SU-DHL-6 (cell line): ENCODE results near the gene MRPS33.
A peak's percentile ranks its signal among the peaks of the same experiment; 100 is the strongest.

Experiments used
- H2AFZ ChIP-seq: fragments of 200-600 bp; sonication (generic); 2 replicates; pipeline ENCODE4 v1.6.1; 2014; ENCODE audit warnings: low read depth, mild to moderate bottlenecking, moderate library complexity, mixed read lengths, antibody characterized with exemption, low read length; ENCODE audit not compliant: severe bottlenecking
- H3F3A ChIP-seq: fragments of 200-600 bp; shearing (Covaris generic); 2 replicates; pipeline ENCODE4 v1.6.0; 2016; ENCODE audit warnings: antibody characterized with exemption, mild to moderate bottlenecking; ENCODE audit not compliant: insufficient read depth
- H3K27ac ChIP-seq: fragments of 200-600 bp; sonication (generic); 2 replicates; pipeline ENCODE4 v1.5.1; 2016; ENCODE audit warnings: low read depth, mild to moderate bottlenecking, low read length, moderate library complexity, mixed read lengths
- H3K27me3 ChIP-seq: fragments of 200-600 bp; sonication (generic), shearing (Covaris generic); 2 replicates; pipeline ENCODE4 v1.6.0; 2014; ENCODE audit warnings: mild to moderate bottlenecking, low read length
- H3K36me3 ChIP-seq: fragments of 200-600 bp; sonication (generic); 2 replicates; pipeline ENCODE4 v1.6.1; 2014; ENCODE audit warnings: mild to moderate bottlenecking, low read length, mixed read lengths
- H3K4me2 ChIP-seq: fragments of 300-600, 200-600 bp; shearing (Covaris generic), sonication (generic); 2 replicates; pipeline ENCODE4 v1.6.0; 2014; ENCODE audit warnings: low read length, low read depth, mild to moderate bottlenecking; ENCODE audit not compliant: poor library complexity, severe bottlenecking
- H3K4me3 ChIP-seq: fragments of 200-600 bp; sonication (generic); 2 replicates; pipeline ENCODE4 v1.5.1; 2014; ENCODE audit warnings: antibody characterized with exemption, low read length, mild to moderate bottlenecking, mixed read lengths; ENCODE audit not compliant: insufficient read depth, poor library complexity, severe bottlenecking
- H3K79me2 ChIP-seq: fragments of 200-600 bp; sonication (generic); 2 replicates; pipeline ENCODE4 v1.6.1; 2014; ENCODE audit warnings: mild to moderate bottlenecking, low read length, moderate library complexity; ENCODE audit not compliant: insufficient read depth
- H3K9ac ChIP-seq: fragments of 200-600 bp; sonication (generic); 2 replicates; pipeline ENCODE4 v1.7.0; 2014; ENCODE audit warnings: mild to moderate bottlenecking, low read length
- H3K9me2 ChIP-seq: fragments of 200-600 bp; sonication (generic); replicated peaks from 2 replicates; pipeline ENCODE4 v1.6.1; 2014; ENCODE audit warnings: low read length; ENCODE audit not compliant: insufficient read depth
- H3K9me3 ChIP-seq: fragments of 200-600 bp; sonication (generic); 2 replicates; pipeline ENCODE4 v1.6.1; 2014; ENCODE audit warnings: low read length, mixed read lengths; ENCODE audit not compliant: insufficient read depth
- H4K20me1 ChIP-seq: fragments of 200-600 bp; sonication (generic); 2 replicates; pipeline ENCODE4 v1.6.1; 2014; ENCODE audit warnings: low read depth, mild to moderate bottlenecking, antibody characterized with exemption, low read length, moderate library complexity, mixed read lengths
- EZH2phosphoT487 ChIP-seq: fragments of 200-600 bp; sonication (generic), shearing (Covaris generic); conservative IDR thresholded peaks from 2 replicates; pipeline ENCODE4 v1.6.1; 2018; ENCODE audit warnings: mild to moderate bottlenecking, antibody characterized with exemption, low read length, moderate library complexity, mixed read lengths
- TF ChIP-seq, protein P1 (sequence below): fragments of 200-600 bp; sonication (generic); IDR thresholded peaks from one replicate; pipeline ENCODE4 v1.5.1; 2017; ENCODE audit warnings: antibody characterized with exemption, mild to moderate bottlenecking, low read length, moderate library complexity; ENCODE audit not compliant: insufficient read depth, poor library complexity, severe bottlenecking

Gene MRPS33

DNA sequence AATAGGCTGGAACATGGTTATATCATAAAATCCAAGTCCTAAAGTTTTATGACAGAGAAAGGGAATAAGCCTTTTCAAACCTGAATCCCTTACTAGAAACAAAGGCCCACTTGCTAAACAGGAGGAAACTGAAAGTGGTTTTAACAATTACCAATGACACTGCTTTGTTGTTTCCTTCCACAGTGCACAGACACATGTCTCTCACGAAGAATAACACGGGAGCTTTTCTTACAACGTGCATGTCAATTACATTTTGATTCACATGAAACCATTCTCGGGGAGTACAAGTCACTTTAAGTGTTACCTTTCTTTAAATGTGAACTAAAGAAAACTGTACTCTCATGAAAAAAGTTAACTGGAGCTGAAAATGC is 1.4 kb downstream of the MRPS33 start:
- Histone ChIP-seq H3K9me2 (no peaks in the 10 kb centered on the region), H3K27ac (no peak overlapping the region), H2AFZ (no peak overlapping the region), H3K79me2 (peaks cover 26% of the 10 kb centered on the region), H3K36me3 (0 out of 2 replicates have a peak, but pooled peaks cover 5% of the 10 kb centered on the region), H3K4me2 (peak overlapping the region; percentile 89), H3F3A (peaks cover 4% of the 10 kb centered on the region; the same call in 1 of the 2 replicates), H3K9me3 (no peaks in the 10 kb centered on the region), H4K20me1 (no peaks in the 10 kb centered on the region), H3K27me3 (no peaks in the 10 kb centered on the region), H3K9ac (peak overlapping the region; percentile 74), H3K4me3 (peak overlapping the region; percentile 97)
- TF ChIP-seq EZH2phosphoT487, result no peak
- TF ChIP-seq, protein P1, sequence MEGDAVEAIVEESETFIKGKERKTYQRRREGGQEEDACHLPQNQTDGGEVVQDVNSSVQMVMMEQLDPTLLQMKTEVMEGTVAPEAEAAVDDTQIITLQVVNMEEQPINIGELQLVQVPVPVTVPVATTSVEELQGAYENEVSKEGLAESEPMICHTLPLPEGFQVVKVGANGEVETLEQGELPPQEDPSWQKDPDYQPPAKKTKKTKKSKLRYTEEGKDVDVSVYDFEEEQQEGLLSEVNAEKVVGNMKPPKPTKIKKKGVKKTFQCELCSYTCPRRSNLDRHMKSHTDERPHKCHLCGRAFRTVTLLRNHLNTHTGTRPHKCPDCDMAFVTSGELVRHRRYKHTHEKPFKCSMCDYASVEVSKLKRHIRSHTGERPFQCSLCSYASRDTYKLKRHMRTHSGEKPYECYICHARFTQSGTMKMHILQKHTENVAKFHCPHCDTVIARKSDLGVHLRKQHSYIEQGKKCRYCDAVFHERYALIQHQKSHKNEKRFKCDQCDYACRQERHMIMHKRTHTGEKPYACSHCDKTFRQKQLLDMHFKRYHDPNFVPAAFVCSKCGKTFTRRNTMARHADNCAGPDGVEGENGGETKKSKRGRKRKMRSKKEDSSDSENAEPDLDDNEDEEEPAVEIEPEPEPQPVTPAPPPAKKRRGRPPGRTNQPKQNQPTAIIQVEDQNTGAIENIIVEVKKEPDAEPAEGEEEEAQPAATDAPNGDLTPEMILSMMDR, result no peak

- H3K9ac ChIP-seq, result no peak overlapping the region
- TF ChIP-seq, protein P1, result no peak
- TF ChIP-seq EZH2phosphoT487, result no peak
- H3K27me3 ChIP-seq, result no peaks in the 10 kb centered on the region
- H3K9me3 ChIP-seq, result no peaks in the 10 kb centered on the region
- H3K27ac ChIP-seq, result no peak overlapping the region
- 0 out of 2 replicates have a peak, but pooled peaks cover 6% of the 10 kb centered on the region for H3K36me3 ChIP-seq
- H3K9me2 ChIP-seq, result no peaks in the 10 kb centered on the region
- peaks cover 4% of the 10 kb centered on the region; the same call in 1 of the 2 replicates for H3F3A ChIP-seq
- H3K4me2 ChIP-seq, result peak overlapping the region; percentile 89
- H4K20me1 ChIP-seq, result no peaks in the 10 kb centered on the region
- H2AFZ ChIP-seq, result no peak overlapping the region
- H3K79me2 ChIP-seq, result peaks cover 26% of the 10 kb centered on the region
- no peak overlapping the region for H3K4me3 ChIP-seq
These were observed 1.9 kb downstream of the MRPS33 start for GRCh38 chr7:141012696-141013344.

DNA sequence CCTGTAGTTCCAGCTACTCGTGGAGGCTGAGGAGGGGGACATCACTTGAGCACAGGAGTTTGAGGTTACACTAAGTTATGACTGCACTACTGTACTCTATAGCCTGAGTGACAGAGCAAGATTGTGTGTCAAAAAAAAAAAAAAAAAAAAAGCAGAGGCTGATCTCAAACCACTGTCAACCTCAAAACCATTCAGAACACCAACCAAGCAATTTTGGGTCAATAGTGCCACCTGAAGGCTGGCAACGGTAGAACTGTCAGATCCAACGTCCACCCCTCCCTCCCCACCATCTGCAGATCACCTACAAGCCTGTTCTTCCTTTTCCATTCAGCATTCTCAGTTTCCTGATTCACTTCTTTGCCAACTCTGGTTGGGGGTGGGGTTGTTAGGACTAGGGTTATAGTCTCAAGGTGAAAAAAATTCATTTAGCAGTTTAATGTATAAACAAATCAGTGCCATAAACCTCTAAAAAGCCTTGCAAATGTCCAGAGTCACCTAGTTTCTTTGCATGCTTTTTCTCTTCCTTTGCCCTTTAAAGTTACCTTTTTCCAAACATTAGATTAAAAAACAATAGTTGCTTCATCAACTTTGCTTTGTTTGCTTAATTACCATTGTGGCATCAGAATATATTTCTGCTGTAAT is 2.6 kb downstream of the MRPS33 start:
- no peak overlapping the region for H3K4me2 ChIP-seq
- no peaks in the 10 kb centered on the region for H3K9me3 ChIP-seq
- no peaks in the 10 kb centered on the region for H4K20me1 ChIP-seq
- TF ChIP-seq, protein P1, result peak; percentile 23
- TF ChIP-seq EZH2phosphoT487, result no peak
- no peak overlapping the region for H3K4me3 ChIP-seq
- no peak overlapping the region for H3K9ac ChIP-seq
- H3K27ac ChIP-seq, result no peak overlapping the region
- no peak overlapping the region for H2AFZ ChIP-seq
- H3K27me3 ChIP-seq, result no peaks in the 10 kb centered on the region
- H3K36me3 ChIP-seq, result 0 out of 2 replicates have a peak, but pooled peaks cover 6% of the 10 kb centered on the region
- H3K9me2 ChIP-seq, result no peaks in the 10 kb centered on the region
- H3F3A ChIP-seq, result peaks cover 4% of the 10 kb centered on the region; the same call in 1 of the 2 replicates
- H3K79me2 ChIP-seq, result peaks cover 26% of the 10 kb centered on the region
